H9 (cell line): ENCODE results near the gene ETDB. TPM values are rescaled to one million over a fixed set of nuclear protein-coding genes. Genes with fewer than 3 reads are reported as not detected.

Experiments used
- DNase-seq: peaks from one replicate; pipeline ENCODE4 v3.0.0-alpha.2; 2017
- H2AFZ ChIP-seq: one replicate; pipeline ENCODE4 v1.6.1; 2013; ENCODE audit warnings: mild to moderate bottlenecking, low read length, control low read depth, moderate library complexity
- H2AK5ac ChIP-seq: 2 replicates; pipeline ENCODE4 v1.6.1; 2013; ENCODE audit warnings: low read length, control low read depth, mixed read lengths; ENCODE audit not compliant: insufficient read length
- H2BK120ac ChIP-seq: one replicate; pipeline ENCODE4 v1.6.1; 2013; ENCODE audit warnings: low read depth, mild to moderate bottlenecking, low read length, control low read depth, inconsistent platforms; ENCODE audit not compliant: poor library complexity, severe bottlenecking
- H2BK12ac ChIP-seq: 2 replicates; pipeline ENCODE4 v1.6.1; 2013; ENCODE audit warnings: low read length, control low read depth, mixed read lengths, low read depth; ENCODE audit not compliant: insufficient read length
- H2BK15ac ChIP-seq: 2 replicates; pipeline ENCODE4 v1.6.1; 2013; ENCODE audit warnings: low read depth, low read length, control low read depth
- H2BK20ac ChIP-seq: one replicate; pipeline ENCODE4 v1.6.1; 2013; ENCODE audit warnings: low read depth, mild to moderate bottlenecking, low read length, control low read depth, inconsistent platforms; ENCODE audit not compliant: poor library complexity, severe bottlenecking
- H2BK5ac ChIP-seq: 2 replicates; pipeline ENCODE4 v1.6.1; 2013; ENCODE audit warnings: low read length, control low read depth, mixed read lengths; ENCODE audit not compliant: insufficient read length
- H3K14ac ChIP-seq: 2 replicates; pipeline ENCODE4 v1.6.1; 2013; ENCODE audit warnings: low read length, control low read depth; ENCODE audit not compliant: insufficient read depth
- H3K18ac ChIP-seq: 2 replicates; pipeline ENCODE4 v1.6.1; 2013; ENCODE audit warnings: low read depth, mild to moderate bottlenecking, mixed read lengths, low read length, control low read depth; ENCODE audit not compliant: insufficient read length
- H3K23ac ChIP-seq: 2 replicates; pipeline ENCODE4 v1.6.1; 2013; ENCODE audit warnings: low read length, control low read depth, mixed read lengths, low read depth; ENCODE audit not compliant: insufficient read length
- H3K23me2 ChIP-seq: 2 replicates; pipeline ENCODE4 v1.6.1; 2013; ENCODE audit warnings: low read depth, mild to moderate bottlenecking, mixed read lengths, low read length, control low read depth; ENCODE audit not compliant: insufficient read length, poor library complexity, severe bottlenecking
- H3K27ac ChIP-seq: 2 replicates; pipeline ENCODE4 v1.5.1; 2013; ENCODE audit warnings: low read length, control low read depth, mixed read lengths, low read depth; ENCODE audit not compliant: insufficient read length
- H3K27me3 ChIP-seq: 2 replicates; pipeline ENCODE4 v1.6.1; 2013; ENCODE audit warnings: low read length, control low read depth, inconsistent platforms; ENCODE audit not compliant: insufficient read depth
- H3K4ac ChIP-seq: 2 replicates; pipeline ENCODE4 v1.6.1; 2013; ENCODE audit warnings: low read depth, mild to moderate bottlenecking, control low read depth, inconsistent platforms, low read length, moderate library complexity
- H3K4me1 ChIP-seq: 2 replicates; pipeline ENCODE4 v1.6.1; 2013; ENCODE audit warnings: low read length, control low read depth, inconsistent platforms; ENCODE audit not compliant: insufficient read depth
- H3K4me2 ChIP-seq: 2 replicates; pipeline ENCODE4 v1.6.1; 2013; ENCODE audit warnings: low read length, control low read depth, mixed read lengths; ENCODE audit not compliant: insufficient read length, insufficient read depth
- H3K56ac ChIP-seq: 2 replicates; pipeline ENCODE4 v1.6.1; 2013; ENCODE audit warnings: low read depth, mild to moderate bottlenecking, mixed read lengths, low read length, control low read depth; ENCODE audit not compliant: insufficient read length
- H3K79me1 ChIP-seq: 2 replicates; pipeline ENCODE4 v1.6.1; 2013; ENCODE audit warnings: low read depth, mild to moderate bottlenecking, moderate library complexity, low read length, control low read depth, inconsistent platforms; ENCODE audit not compliant: insufficient read depth, poor library complexity, severe bottlenecking
- H3K79me2 ChIP-seq: 2 replicates; pipeline ENCODE4 v1.6.1; 2013; ENCODE audit warnings: low read length, control low read depth, inconsistent platforms; ENCODE audit not compliant: insufficient read depth
- H3K9ac ChIP-seq: 2 replicates; pipeline ENCODE4 v1.6.1; 2013; ENCODE audit warnings: low read length, control low read depth, mixed read lengths; ENCODE audit not compliant: insufficient read length; ENCODE audit errors: extremely low read depth
- H3K9me3 ChIP-seq: one replicate; pipeline ENCODE4 v1.6.1; 2013; ENCODE audit warnings: low read depth, low read length, inconsistent platforms; ENCODE audit not compliant: control insufficient read depth
- H3T11ph ChIP-seq: one replicate; pipeline ENCODE4 v1.6.1; 2013; ENCODE audit warnings: mild to moderate bottlenecking, low read length, control low read depth, inconsistent platforms
- H4K20me1 ChIP-seq: one replicate; pipeline ENCODE4 v1.6.1; 2013; ENCODE audit not compliant: control insufficient read depth, insufficient read length, insufficient read depth
- H4K5ac ChIP-seq: 2 replicates; pipeline ENCODE4 v1.6.1; 2013; ENCODE audit warnings: low read depth, mild to moderate bottlenecking, mixed read lengths, low read length, control low read depth; ENCODE audit not compliant: insufficient read length
- H4K8ac ChIP-seq: replicated peaks from 2 replicates; pipeline ENCODE4 v1.6.1; 2013; ENCODE audit warnings: low read length, control low read depth, mixed read lengths, low read depth; ENCODE audit not compliant: insufficient read length
- H4K91ac ChIP-seq: 2 replicates; pipeline ENCODE4 v1.6.1; 2013; ENCODE audit warnings: low read depth, mild to moderate bottlenecking, moderate library complexity, mixed read lengths, low read length, control low read depth; ENCODE audit not compliant: insufficient read length
- H3K27ac Mint-ChIP-seq, 3 experiments: 2 replicates in 2 of 3; 3 replicates in 1 of 3; pipeline ENCODE4 v1.8.0; 2020 to 2021; ENCODE audit warnings: mixed read lengths in 3 of 3, mild to moderate bottlenecking in 1 of 3, moderate library complexity in 1 of 3
- H3K27me3 Mint-ChIP-seq: 2 replicates; pipeline ENCODE4 v1.8.0; 2021; ENCODE audit warnings: low read depth, mild to moderate bottlenecking, moderate library complexity, mixed read lengths
- H3K36me3 Mint-ChIP-seq, 3 experiments: 2 replicates in 2 of 3; 3 replicates in 1 of 3; pipeline ENCODE4 v1.8.0; 2020 to 2021; ENCODE audit warnings: low read depth in 3 of 3, mixed read lengths in 3 of 3; ENCODE audit not compliant: insufficient read depth in 1 of 3
- H3K4me1 Mint-ChIP-seq, 2 experiments: 2 replicates each; pipeline ENCODE4 v1.8.0; 2020; ENCODE audit warnings: mixed read lengths in 2 of 2
- H3K4me3 Mint-ChIP-seq, 2 experiments: 2 replicates in 1 of 2; 3 replicates in 1 of 2; pipeline ENCODE4 v1.8.0; 2020 to 2021; ENCODE audit warnings: mild to moderate bottlenecking in 2 of 2, mixed read lengths in 2 of 2, moderate library complexity in 1 of 2
- H3K9me3 Mint-ChIP-seq, 2 experiments: 2 replicates in 1 of 2; 3 replicates in 1 of 2; pipeline ENCODE4 v1.8.0; 2020; ENCODE audit warnings: mild to moderate bottlenecking in 2 of 2, mixed read lengths in 2 of 2, moderate library complexity in 1 of 2
- WGBS: extraction: QIAGEN DNeasy Blood & Tissue Kit; methylation state at CpG from one replicate; pipeline ENCODE4 v1.1.7; 2013; ENCODE audit warnings: missing lambda C conversion rate, low lambda C conversion rate, mixed read lengths; ENCODE audit not compliant: insufficient read length; ENCODE audit errors: extremely low coverage; 5-methylcytosine and 5-hydroxymethylcytosine counted together
- total RNA-seq: library from RNA; stranded (reverse); gene quantifications from 2 replicates; pipeline ENCODE4 v1.2.1, GENCODE V29; 2021
- TF ChIP-seq, protein P1 (sequence below): fragments of 200-600 bp; sonication (generic); conservative IDR thresholded peaks from 3 replicates; pipeline ENCODE4 v1.8.0; 2021; ENCODE audit warnings: antibody characterized with exemption, mild to moderate bottlenecking

ETDB gene
- total RNA-seq, 1 experiment from 2014 or later, result not detected

DNA sequence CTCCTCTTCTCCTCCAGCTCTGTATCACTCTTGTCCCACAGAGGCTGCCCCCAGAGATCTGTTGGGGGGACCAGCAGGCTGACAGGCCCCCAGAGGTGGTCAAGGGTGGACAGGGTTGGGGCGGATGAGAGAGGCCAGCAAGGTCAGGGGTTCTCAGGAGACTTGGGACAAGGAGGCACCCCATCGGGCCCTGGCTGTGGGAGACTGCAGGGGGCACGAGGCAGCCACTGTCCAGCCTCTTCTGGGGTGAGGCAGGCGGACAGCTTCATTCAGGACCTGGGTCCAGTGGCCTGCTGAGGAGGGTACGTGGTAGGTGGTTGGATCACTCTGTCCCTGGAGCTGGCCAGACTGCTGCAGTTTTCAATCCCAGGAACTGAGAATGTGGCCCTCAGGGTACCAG is 24.6 kb downstream of the ETDB start:
- no peak overlapping the region for H3K27ac ChIP-seq
- TF ChIP-seq, protein P1, sequence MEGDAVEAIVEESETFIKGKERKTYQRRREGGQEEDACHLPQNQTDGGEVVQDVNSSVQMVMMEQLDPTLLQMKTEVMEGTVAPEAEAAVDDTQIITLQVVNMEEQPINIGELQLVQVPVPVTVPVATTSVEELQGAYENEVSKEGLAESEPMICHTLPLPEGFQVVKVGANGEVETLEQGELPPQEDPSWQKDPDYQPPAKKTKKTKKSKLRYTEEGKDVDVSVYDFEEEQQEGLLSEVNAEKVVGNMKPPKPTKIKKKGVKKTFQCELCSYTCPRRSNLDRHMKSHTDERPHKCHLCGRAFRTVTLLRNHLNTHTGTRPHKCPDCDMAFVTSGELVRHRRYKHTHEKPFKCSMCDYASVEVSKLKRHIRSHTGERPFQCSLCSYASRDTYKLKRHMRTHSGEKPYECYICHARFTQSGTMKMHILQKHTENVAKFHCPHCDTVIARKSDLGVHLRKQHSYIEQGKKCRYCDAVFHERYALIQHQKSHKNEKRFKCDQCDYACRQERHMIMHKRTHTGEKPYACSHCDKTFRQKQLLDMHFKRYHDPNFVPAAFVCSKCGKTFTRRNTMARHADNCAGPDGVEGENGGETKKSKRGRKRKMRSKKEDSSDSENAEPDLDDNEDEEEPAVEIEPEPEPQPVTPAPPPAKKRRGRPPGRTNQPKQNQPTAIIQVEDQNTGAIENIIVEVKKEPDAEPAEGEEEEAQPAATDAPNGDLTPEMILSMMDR, result no peak
- H2BK12ac ChIP-seq, result no peak overlapping the region
- H3T11ph ChIP-seq, result no peak overlapping the region
- no peaks in the 10 kb centered on the region for H3K79me1 ChIP-seq
- H3K18ac ChIP-seq, result no peak overlapping the region
- DNase-seq, result no peak
- H3K14ac ChIP-seq, result no peak overlapping the region
- H2AK5ac ChIP-seq, result no peak overlapping the region
- H3K27me3 ChIP-seq, result no peaks in the 10 kb centered on the region
- no peak overlapping the region for H4K8ac ChIP-seq
- no peak overlapping the region for H3K4me3 Mint-ChIP-seq
- no CpG with 5 or more reads among the region's 5 CpGs for WGBS
- H2BK120ac ChIP-seq, result no peak overlapping the region
- H3K4me1 ChIP-seq, result no peaks in the 10 kb centered on the region
- H3K9me3 ChIP-seq, result peaks cover 18% of the 10 kb centered on the region
- H3K56ac ChIP-seq, result no peak overlapping the region
- no peak overlapping the region for H3K27ac Mint-ChIP-seq
- H4K91ac ChIP-seq, result no peak overlapping the region
- no peak overlapping the region for H3K4ac ChIP-seq
- peaks cover 19% of the 10 kb centered on the region in 2 experiments for H3K4me1 Mint-ChIP-seq
- no peaks in the 10 kb centered on the region for H4K20me1 ChIP-seq
- H3K23me2 ChIP-seq, result peaks cover 2% of the 10 kb centered on the region
- no peak overlapping the region for H3K9ac ChIP-seq
- no peak overlapping the region for H2BK20ac ChIP-seq
- H4K5ac ChIP-seq, result no peak overlapping the region
- H3K4me2 ChIP-seq, result no peak overlapping the region
- no peaks in the 10 kb centered on the region for H3K79me2 ChIP-seq
- no peak overlapping the region for H2BK5ac ChIP-seq
- peaks cover 41 to 65% of the 10 kb centered on the region in 2 experiments for H3K9me3 Mint-ChIP-seq
- no peak overlapping the region for H2AFZ ChIP-seq
- no peak overlapping the region for H3K23ac ChIP-seq
- peaks cover 22% of the 10 kb centered on the region for H3K27me3 Mint-ChIP-seq
- H3K36me3 Mint-ChIP-seq, result peaks cover 7 to 15% (median 13%) of the 10 kb centered on the region in 3 experiments; a peak in 6 of 7 replicates
- no peak overlapping the region for H2BK15ac ChIP-seq
